PC-3 (cell line): ENCODE data around the gene NCOA7. TPM values are rescaled to one million over a fixed set of nuclear protein-coding genes. Genes with fewer than 3 reads are reported as not detected.

Experiments used
- ATAC-seq: fragments of 200-7000 bp; cut with Tn5 transposase; 2 replicates; pipeline ENCODE4 v1.9.1; 2020; ENCODE audit warnings: mild to moderate bottlenecking, moderate library complexity
- BruUV-seq: library from RNA; stranded (reverse); fragments of 400-500 nt; replicated peaks from 2 replicates; lab custom pipeline; 2021; lab: Mats Ljungman, UMichigan
- CTCF ChIA-PET: fragments of 300-600 bp; sonication (Branson Sonifier 250); formaldehyde crosslinking; loops from one replicate; lab custom pipeline; 2022; ENCODE audit warnings: antibody characterized with exemption; lab: Charles Lee
- POLR2A ChIA-PET: fragments of 300-600 bp; sonication (Branson Sonifier 250); formaldehyde crosslinking; loops from one replicate; lab custom pipeline; 2022; ENCODE audit warnings: antibody characterized with exemption; ENCODE audit not compliant: unreplicated experiment; lab: Charles Lee
- DNase-seq: peaks from one replicate; pipeline ENCODE4 v3.0.0-alpha.2; 2015
- H2AFZ ChIP-seq: fragments of 300-600 bp; sonication (generic); 2 replicates; pipeline ENCODE4 v1.6.0; 2016; ENCODE audit warnings: antibody characterized with exemption, low read length
- H3F3A ChIP-seq: fragments of 300-600 bp; sonication (generic); one replicate; pipeline ENCODE4 v1.6.0; 2017; ENCODE audit warnings: antibody characterized with exemption, low read length, control low read depth, mild to moderate bottlenecking; ENCODE audit not compliant: unreplicated experiment
- H3K27ac ChIP-seq: fragments of 300-600 bp; sonication (generic); 2 replicates; pipeline ENCODE4 v1.5.1; 2016; ENCODE audit warnings: mild to moderate bottlenecking, low read length
- H3K27me3 ChIP-seq: fragments of 300-600 bp; sonication (generic); 2 replicates; pipeline ENCODE4 v1.6.1; 2016; ENCODE audit warnings: low read length, mixed read lengths
- H3K36me3 ChIP-seq: fragments of 300-600 bp; sonication (generic); 2 replicates; pipeline ENCODE4 v1.6.1; 2016; ENCODE audit warnings: low read depth, mixed run types, low read length, mixed read lengths
- H3K4me1 ChIP-seq: fragments of 300-600 bp; sonication (generic); 2 replicates; pipeline ENCODE4 v1.5.1; 2016; ENCODE audit warnings: low read length; ENCODE audit not compliant: insufficient read depth
- H3K4me2 ChIP-seq: fragments of 300-600 bp; sonication (generic); 2 replicates; pipeline ENCODE4 v1.6.0; 2016; ENCODE audit warnings: low read length
- H3K4me3 ChIP-seq: fragments of 300-600 bp; sonication (generic); 2 replicates; pipeline ENCODE4 v1.5.1; 2016; ENCODE audit warnings: mild to moderate bottlenecking, low read length, mixed read lengths
- H3K79me2 ChIP-seq: fragments of 300-600 bp; sonication (generic); 2 replicates; pipeline ENCODE4 v1.6.1; 2017; ENCODE audit warnings: low read length, mixed read lengths
- H3K9ac ChIP-seq: fragments of 300-600 bp; sonication (generic); 2 replicates; pipeline ENCODE4 v1.6.0; 2016; ENCODE audit warnings: mild to moderate bottlenecking, low read length
- H3K9me2 ChIP-seq: fragments of 300-600 bp; sonication (generic); replicated peaks from 2 replicates; pipeline ENCODE4 v1.6.1; 2016; ENCODE audit warnings: mixed run types, low read length, mixed read lengths
- H3K9me3 ChIP-seq: fragments of 300-600 bp; sonication (generic); 2 replicates; pipeline ENCODE4 v1.6.1; 2016; ENCODE audit warnings: low read length, mixed read lengths
- H4K20me1 ChIP-seq: fragments of 300-600 bp; sonication (generic); 2 replicates; pipeline ENCODE4 v1.6.1; 2016; ENCODE audit warnings: low read length, mixed read lengths
- EZH2 ChIP-seq: fragments of 300-600 bp; sonication (generic); IDR thresholded peaks from one replicate; pipeline ENCODE4 v1.6.1; 2017; ENCODE audit warnings: antibody characterized with exemption, mild to moderate bottlenecking, low read length; ENCODE audit not compliant: unreplicated experiment
- EZH2phosphoT487 ChIP-seq: fragments of 300-600 bp; sonication (generic); IDR thresholded peaks from 2 replicates; pipeline ENCODE4 v1.6.1; 2018; ENCODE audit warnings: mild to moderate bottlenecking, antibody characterized with exemption, low read length, borderline replicate concordance
- intact Hi-C: fragments of 100-400 bp; cut with micrococcal nuclease; formaldehyde crosslinking; loops from 2 replicates; pipeline ENCODE4 v1.9.0; 2023
- total RNA-seq: library from RNA; depleted of rRNA; stranded (reverse); fragments of >200 nt; gene quantifications from 2 replicates; pipeline ENCODE4 v1.2.3, GENCODE V29; 2014
- TF ChIP-seq, protein P1 (sequence below): fragments of 300-600 bp; sonication (generic); conservative IDR thresholded peaks from 2 replicates; pipeline ENCODE4 v1.5.1; 2017; ENCODE audit warnings: antibody characterized with exemption, low read depth, mild to moderate bottlenecking, low read length

The NCOA7 gene
- total RNA-seq, 1 experiment from 2014 or later, result 13.4 TPM

DNA sequence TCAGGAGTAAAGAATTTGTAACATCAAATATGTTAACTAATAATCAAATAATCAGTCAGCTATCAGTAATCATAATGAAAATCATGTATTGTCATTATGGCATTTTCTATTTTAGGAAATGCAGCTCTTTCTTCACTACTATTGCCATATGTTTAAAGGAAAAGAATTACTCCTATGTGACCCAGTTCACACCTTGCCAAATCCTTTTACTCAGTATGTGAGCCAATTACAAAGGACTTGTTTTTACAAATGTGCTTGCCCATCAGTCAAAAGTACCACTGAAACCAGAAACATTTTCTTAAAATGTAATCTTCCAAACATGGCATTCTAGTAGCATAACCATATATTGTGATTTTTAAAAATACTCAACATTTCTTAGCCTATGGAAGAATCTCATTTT is 63.6 kb downstream of the NCOA7 start:
- TF ChIP-seq EZH2phosphoT487 (no peak), EZH2 (no peak)
- TF ChIP-seq, protein P1, sequence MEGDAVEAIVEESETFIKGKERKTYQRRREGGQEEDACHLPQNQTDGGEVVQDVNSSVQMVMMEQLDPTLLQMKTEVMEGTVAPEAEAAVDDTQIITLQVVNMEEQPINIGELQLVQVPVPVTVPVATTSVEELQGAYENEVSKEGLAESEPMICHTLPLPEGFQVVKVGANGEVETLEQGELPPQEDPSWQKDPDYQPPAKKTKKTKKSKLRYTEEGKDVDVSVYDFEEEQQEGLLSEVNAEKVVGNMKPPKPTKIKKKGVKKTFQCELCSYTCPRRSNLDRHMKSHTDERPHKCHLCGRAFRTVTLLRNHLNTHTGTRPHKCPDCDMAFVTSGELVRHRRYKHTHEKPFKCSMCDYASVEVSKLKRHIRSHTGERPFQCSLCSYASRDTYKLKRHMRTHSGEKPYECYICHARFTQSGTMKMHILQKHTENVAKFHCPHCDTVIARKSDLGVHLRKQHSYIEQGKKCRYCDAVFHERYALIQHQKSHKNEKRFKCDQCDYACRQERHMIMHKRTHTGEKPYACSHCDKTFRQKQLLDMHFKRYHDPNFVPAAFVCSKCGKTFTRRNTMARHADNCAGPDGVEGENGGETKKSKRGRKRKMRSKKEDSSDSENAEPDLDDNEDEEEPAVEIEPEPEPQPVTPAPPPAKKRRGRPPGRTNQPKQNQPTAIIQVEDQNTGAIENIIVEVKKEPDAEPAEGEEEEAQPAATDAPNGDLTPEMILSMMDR, result no peak
- no peaks in the 10 kb centered on the region for H4K20me1 ChIP-seq
- no peak overlapping the region for H3K4me2 ChIP-seq
- H3K9me3 ChIP-seq, result no peaks in the 10 kb centered on the region
- H3K36me3 ChIP-seq, result no peaks in the 10 kb centered on the region
- no peaks in the 10 kb centered on the region for H3K9me2 ChIP-seq
- no peak for ATAC-seq
- no peak overlapping the region for H3K4me3 ChIP-seq
- no peaks in the 10 kb centered on the region for H3K79me2 ChIP-seq
- no peaks in the 10 kb centered on the region for H3F3A ChIP-seq
- no peak overlapping the region for H2AFZ ChIP-seq
- H3K4me1 ChIP-seq, result no peaks in the 10 kb centered on the region
- no TSS peak for BruUV-seq
- H3K27me3 ChIP-seq, result no peaks in the 10 kb centered on the region
- no peak for DNase-seq
- no peak overlapping the region for H3K27ac ChIP-seq
- ChIA-PET POLR2A (no interaction called here), CTCF (no interaction called here)
- intact Hi-C loops, result no loop called here
- H3K9ac ChIP-seq, result no peak overlapping the region

DNA sequence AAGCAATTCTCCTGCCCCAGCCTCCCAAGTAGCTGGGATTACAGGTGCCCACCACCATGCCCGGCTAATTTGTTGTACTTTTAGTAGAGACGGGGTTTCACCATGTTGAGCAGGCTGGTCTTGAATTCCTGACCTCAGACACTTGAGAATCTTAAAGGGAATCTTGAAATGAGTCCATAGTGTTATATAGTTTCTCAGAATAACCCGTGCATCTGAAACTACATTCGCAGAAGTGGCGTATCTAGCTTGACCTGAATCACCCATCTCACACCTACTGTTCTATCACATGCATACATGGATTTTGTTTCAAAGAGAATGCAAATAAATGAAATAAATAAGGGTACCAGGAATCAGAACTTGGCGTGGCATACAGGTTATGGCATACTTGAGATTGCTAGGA is 65.0 kb downstream of the NCOA7 start:
- Histone ChIP-seq H3K27me3 (no peaks in the 10 kb centered on the region), H3K4me1 (no peaks in the 10 kb centered on the region), H3K9ac (no peak overlapping the region), H3K4me3 (no peak overlapping the region), H3K36me3 (no peaks in the 10 kb centered on the region), H3K9me2 (no peaks in the 10 kb centered on the region), H3K9me3 (no peaks in the 10 kb centered on the region), H4K20me1 (no peaks in the 10 kb centered on the region), H3K79me2 (no peaks in the 10 kb centered on the region), H2AFZ (no peak overlapping the region), H3F3A (no peaks in the 10 kb centered on the region), H3K27ac (no peak overlapping the region), H3K4me2 (no peak overlapping the region)
- intact Hi-C loops, result no loop called here
- no peak for ATAC-seq
- ChIA-PET POLR2A (no interaction called here), CTCF (no interaction called here)
- no peak for TF ChIP-seq EZH2phosphoT487
- no peak for TF ChIP-seq EZH2
- TF ChIP-seq, protein P1, result no peak
- BruUV-seq, result no TSS peak
- DNase-seq, result no peak

DNA sequence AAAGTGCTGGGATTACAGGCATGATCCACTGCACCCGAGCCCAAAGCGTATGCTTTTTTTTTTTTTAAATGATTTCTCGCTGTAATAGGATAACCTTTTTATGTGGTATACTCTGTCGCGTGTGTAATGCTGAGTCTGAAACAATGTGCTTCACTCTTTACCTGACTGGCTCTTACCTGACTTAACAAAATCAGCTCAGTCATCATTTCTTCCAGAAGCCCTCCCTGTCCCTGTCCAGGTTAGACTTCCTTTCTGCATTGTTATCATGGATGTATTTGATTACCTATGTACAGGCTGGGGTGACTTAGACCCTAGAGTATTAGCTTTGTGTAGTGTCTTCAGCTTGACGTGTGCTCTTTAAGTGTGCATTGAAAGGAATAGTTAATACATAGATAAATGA is 67.1 kb downstream of the NCOA7 start:
- no peaks in the 10 kb centered on the region for H3K27me3 ChIP-seq
- no peaks in the 10 kb centered on the region for H3K9me2 ChIP-seq
- DNase-seq, result no peak
- no peak overlapping the region for H3K4me2 ChIP-seq
- no peak overlapping the region for H3K4me3 ChIP-seq
- intact Hi-C loops, result loop anchor here (1.0 to 2.0 kb wide), 4 partner anchors 67 to 116 kb away; partner anchors contain the start of genes HINT3 and NCOA7
- no peak overlapping the region for H3K9ac ChIP-seq
- no peak for TF ChIP-seq EZH2phosphoT487
- TF ChIP-seq, protein P1, result no peak
- no peak for TF ChIP-seq EZH2
- no peak overlapping the region for H3K27ac ChIP-seq
- H2AFZ ChIP-seq, result no peak overlapping the region
- ATAC-seq, result no peak
- BruUV-seq, result no TSS peak
- H3K36me3 ChIP-seq, result no peaks in the 10 kb centered on the region
- H3K9me3 ChIP-seq, result no peaks in the 10 kb centered on the region
- H4K20me1 ChIP-seq, result no peaks in the 10 kb centered on the region
- no peaks in the 10 kb centered on the region for H3K4me1 ChIP-seq
- no peaks in the 10 kb centered on the region for H3K79me2 ChIP-seq
- CTCF ChIA-PET, result interaction anchor here (0.6 to 1.2 kb wide), 3 partner anchors 56 to 98 kb away, joined by 3 read pairs; partner anchors contain the start of gene HINT3
- no peaks in the 10 kb centered on the region for H3F3A ChIP-seq
- POLR2A ChIA-PET, result no interaction called here
